ENCODE measurements around the gene P2RX1.

Gene P2RX1

GRCh38 chr17:3873862-3874261 lies 42.4 kb downstream of the P2RX1 start:
- Histone ChIP-seq H3K4me3 (ENCODE audit: low read depth, low read length) (no peak overlapping the region), H3K4me1 (ENCODE audit: control insufficient read depth, insufficient read depth, low read length) (no peaks in the 10 kb centered on the region), H3K9me3 (ENCODE audit: control insufficient read depth, insufficient read depth, low read length) (no peaks in the 10 kb centered on the region), H3K9ac (ENCODE audit: low read depth, low read length) (no peak overlapping the region), H3K36me3 (ENCODE audit: control insufficient read depth, insufficient read depth, low read length) (peaks cover 44% of the 10 kb centered on the region), H3K27me3 (ENCODE audit: control insufficient read depth, insufficient read depth, low read length) (no peaks in the 10 kb centered on the region)

GRCh38 chr17:3870871-3871306 lies 45.4 kb downstream of the P2RX1 start:
- Histone ChIP-seq H3K4me3 (ENCODE audit: low read depth, low read length) (no peak overlapping the region), H3K27me3 (ENCODE audit: control insufficient read depth, insufficient read depth, low read length) (no peaks in the 10 kb centered on the region), H3K36me3 (ENCODE audit: control insufficient read depth, insufficient read depth, low read length) (peaks cover 44% of the 10 kb centered on the region), H3K4me1 (ENCODE audit: control insufficient read depth, insufficient read depth, low read length) (no peaks in the 10 kb centered on the region), H3K9ac (ENCODE audit: low read depth, low read length) (no peak overlapping the region), H3K9me3 (ENCODE audit: control insufficient read depth, insufficient read depth, low read length) (no peaks in the 10 kb centered on the region)

GRCh38 chr17:3867606-3868005 lies 48.7 kb downstream of the P2RX1 start:
- no peaks in the 10 kb centered on the region for H3K4me1 ChIP-seq (ENCODE audit: control insufficient read depth, insufficient read depth, low read length)
- no peak overlapping the region for H3K9ac ChIP-seq (ENCODE audit: low read depth, low read length)
- H3K9me3 ChIP-seq (ENCODE audit: control insufficient read depth, insufficient read depth, low read length): no peaks in the 10 kb centered on the region
- no peak overlapping the region for H3K4me3 ChIP-seq (ENCODE audit: low read depth, low read length)
- peaks cover 33% of the 10 kb centered on the region for H3K36me3 ChIP-seq (ENCODE audit: control insufficient read depth, insufficient read depth, low read length)
- H3K27me3 ChIP-seq (ENCODE audit: control insufficient read depth, insufficient read depth, low read length): no peaks in the 10 kb centered on the region

GRCh38 chr17:3867106-3867505 lies 49.2 kb downstream of the P2RX1 start:
- H3K36me3 ChIP-seq (ENCODE audit: control insufficient read depth, insufficient read depth, low read length): peaks cover 29% of the 10 kb centered on the region
- no peaks in the 10 kb centered on the region for H3K9me3 ChIP-seq (ENCODE audit: control insufficient read depth, insufficient read depth, low read length)
- no peak overlapping the region for H3K9ac ChIP-seq (ENCODE audit: low read depth, low read length)
- H3K27me3 ChIP-seq (ENCODE audit: control insufficient read depth, insufficient read depth, low read length): no peaks in the 10 kb centered on the region
- H3K4me1 ChIP-seq (ENCODE audit: control insufficient read depth, insufficient read depth, low read length): no peaks in the 10 kb centered on the region
- no peak overlapping the region for H3K4me3 ChIP-seq (ENCODE audit: low read depth, low read length)

- no peaks in the 10 kb centered on the region for H3K9me3 ChIP-seq (ENCODE audit: control insufficient read depth, insufficient read depth, low read length)
- no peak overlapping the region for H3K4me3 ChIP-seq (ENCODE audit: low read depth, low read length)
- H3K9ac ChIP-seq (ENCODE audit: low read depth, low read length): no peak overlapping the region
- no peaks in the 10 kb centered on the region for H3K27me3 ChIP-seq (ENCODE audit: control insufficient read depth, insufficient read depth, low read length)
- H3K36me3 ChIP-seq (ENCODE audit: control insufficient read depth, insufficient read depth, low read length): peaks cover 32% of the 10 kb centered on the region
- no peaks in the 10 kb centered on the region for H3K4me1 ChIP-seq (ENCODE audit: control insufficient read depth, insufficient read depth, low read length)
These were observed 50.0 kb downstream of the P2RX1 start for GRCh38 chr17:3866276-3866675.

- no peak overlapping the region for H3K9ac ChIP-seq (ENCODE audit: low read depth, low read length)
- H3K9me3 ChIP-seq (ENCODE audit: control insufficient read depth, insufficient read depth, low read length): no peaks in the 10 kb centered on the region
- no peaks in the 10 kb centered on the region for H3K4me1 ChIP-seq (ENCODE audit: control insufficient read depth, insufficient read depth, low read length)
- H3K4me3 ChIP-seq (ENCODE audit: low read depth, low read length): no peak overlapping the region
- peaks cover 34% of the 10 kb centered on the region for H3K36me3 ChIP-seq (ENCODE audit: control insufficient read depth, insufficient read depth, low read length)
- H3K27me3 ChIP-seq (ENCODE audit: control insufficient read depth, insufficient read depth, low read length): no peaks in the 10 kb centered on the region
These were observed 51.1 kb downstream of the P2RX1 start for GRCh38 chr17:3865176-3865575.

- H3K27me3 ChIP-seq (ENCODE audit: control insufficient read depth, insufficient read depth, low read length): no peaks in the 10 kb centered on the region
- no peaks in the 10 kb centered on the region for H3K9me3 ChIP-seq (ENCODE audit: control insufficient read depth, insufficient read depth, low read length)
- H3K36me3 ChIP-seq (ENCODE audit: control insufficient read depth, insufficient read depth, low read length): peaks cover 27% of the 10 kb centered on the region
- H3K4me3 ChIP-seq (ENCODE audit: low read depth, low read length): no peak overlapping the region
- H3K4me1 ChIP-seq (ENCODE audit: control insufficient read depth, insufficient read depth, low read length): no peaks in the 10 kb centered on the region
- H3K9ac ChIP-seq (ENCODE audit: low read depth, low read length): no peak overlapping the region
These were observed 51.7 kb downstream of the P2RX1 start for GRCh38 chr17:3864534-3864933.

- Histone ChIP-seq H3K4me1 (ENCODE audit: control insufficient read depth, insufficient read depth, low read length) (no peaks in the 10 kb centered on the region), H3K9me3 (ENCODE audit: control insufficient read depth, insufficient read depth, low read length) (no peaks in the 10 kb centered on the region), H3K27me3 (ENCODE audit: control insufficient read depth, insufficient read depth, low read length) (no peaks in the 10 kb centered on the region), H3K4me3 (ENCODE audit: low read depth, low read length) (no peak overlapping the region), H3K9ac (ENCODE audit: low read depth, low read length) (no peak overlapping the region), H3K36me3 (ENCODE audit: control insufficient read depth, insufficient read depth, low read length) (peaks cover 25% of the 10 kb centered on the region)
These were observed 54.2 kb downstream of the P2RX1 start for GRCh38 chr17:3861761-3862681.

GRCh38 chr17:3860939-3861700 lies 55.1 kb downstream of the P2RX1 start:
- Histone ChIP-seq H3K9me3 (ENCODE audit: control insufficient read depth, insufficient read depth, low read length) (no peaks in the 10 kb centered on the region), H3K27me3 (ENCODE audit: control insufficient read depth, insufficient read depth, low read length) (no peaks in the 10 kb centered on the region), H3K9ac (ENCODE audit: low read depth, low read length) (no peak overlapping the region), H3K36me3 (ENCODE audit: control insufficient read depth, insufficient read depth, low read length) (peaks cover 22% of the 10 kb centered on the region), H3K4me1 (ENCODE audit: control insufficient read depth, insufficient read depth, low read length) (no peaks in the 10 kb centered on the region), H3K4me3 (ENCODE audit: low read depth, low read length) (no peak overlapping the region)

GRCh38 chr17:3859940-3860339 lies 56.3 kb downstream of the P2RX1 start:
- Histone ChIP-seq H3K9me3 (ENCODE audit: control insufficient read depth, insufficient read depth, low read length) (no peaks in the 10 kb centered on the region), H3K27me3 (ENCODE audit: control insufficient read depth, insufficient read depth, low read length) (no peaks in the 10 kb centered on the region), H3K36me3 (ENCODE audit: control insufficient read depth, insufficient read depth, low read length) (peaks cover 15% of the 10 kb centered on the region), H3K9ac (ENCODE audit: low read depth, low read length) (no peak overlapping the region), H3K4me1 (ENCODE audit: control insufficient read depth, insufficient read depth, low read length) (no peaks in the 10 kb centered on the region), H3K4me3 (ENCODE audit: low read depth, low read length) (no peak overlapping the region)

- H3K4me3 ChIP-seq (ENCODE audit: low read depth, low read length): no peak overlapping the region
- H3K36me3 ChIP-seq (ENCODE audit: control insufficient read depth, insufficient read depth, low read length): peaks cover 15% of the 10 kb centered on the region
- no peaks in the 10 kb centered on the region for H3K9me3 ChIP-seq (ENCODE audit: control insufficient read depth, insufficient read depth, low read length)
- no peak overlapping the region for H3K9ac ChIP-seq (ENCODE audit: low read depth, low read length)
- no peaks in the 10 kb centered on the region for H3K27me3 ChIP-seq (ENCODE audit: control insufficient read depth, insufficient read depth, low read length)
- no peaks in the 10 kb centered on the region for H3K4me1 ChIP-seq (ENCODE audit: control insufficient read depth, insufficient read depth, low read length)
These were observed 58.8 kb downstream of the P2RX1 start for GRCh38 chr17:3857261-3858105.

Measured in iPS-15b (cell line).